Stomach (tissue), 19 donors: ENCODE data around the gene SHCBP1L. TPM values are rescaled to one million over a fixed set of nuclear protein-coding genes. Genes with fewer than 3 reads are reported as not detected.

Experiments
- DNase-seq, 2 donors: peaks; one replicate each; pipeline versions ENCODE4 v3.0.0 to v3.0.0-alpha.2; 2013 to 2019
- H3K27ac ChIP-seq, 5 donors: fragments of 200-600 bp in 4 of 5; sonication (generic) in 4 of 5; one replicate each; pipeline ENCODE4 v1.5.1; 2013 to 2019; ENCODE audit warnings: mild to moderate bottlenecking in 1 of 5, moderate library complexity in 1 of 5
- H3K27me3 ChIP-seq, 3 donors: fragments of 200-600 bp; sonication (generic); one replicate each; pipeline ENCODE4 v1.5.1; 2017 to 2019; ENCODE audit warnings: mixed run types in 1 of 3
- H3K36me3 ChIP-seq, 4 donors: fragments of 200-600 bp; sonication (generic); 1 replicate in 3 of 4; 2 replicates in 1 of 4; pipeline ENCODE4 v1.5.1; 2016 to 2019
- H3K4me1 ChIP-seq, 4 donors: fragments of 200-600 bp; sonication (generic); one replicate each; pipeline ENCODE4 v1.5.1; 2016 to 2019
- H3K4me3 ChIP-seq, 4 donors: fragments of 200-600 bp; sonication (generic) in 3 of 4; one replicate each; pipeline ENCODE4 v1.5.1; 2016 to 2019; ENCODE audit warnings: mild to moderate bottlenecking in 1 of 4
- H3K9me3 ChIP-seq, 4 donors: fragments of 200-600 bp; sonication (generic); one replicate each; pipeline ENCODE4 v1.5.1; 2016 to 2019
- EP300 ChIP-seq: sonication (generic); formaldehyde crosslinking; IDR thresholded peaks from one replicate; pipeline ENCODE4 v1.6.1; 2017; ENCODE audit warnings: antibody characterized with exemption
- POLR2A ChIP-seq, 4 donors: fragments of 450-650 bp; IDR thresholded peaks; one replicate each; pipeline ENCODE4 v1.6.1; 2016; ENCODE audit warnings: antibody characterized with exemption in 4 of 4, control low read depth in 2 of 4, mild to moderate bottlenecking in 1 of 4, moderate library complexity in 1 of 4
- POLR2AphosphoS5 ChIP-seq, 3 donors: sonication (generic); formaldehyde crosslinking; IDR thresholded peaks; one replicate each; pipeline ENCODE4 v1.6.1; 2016; ENCODE audit warnings: antibody characterized with exemption in 3 of 3
- WGBS, 5 donors: extraction: QIAGEN DNeasy Blood & Tissue Kit in 3 of 5; methylation state at CpG; one replicate each; pipeline versions ENCODE4 v1.1.5 to v1.1.7; 2013 to 2018; 5-methylcytosine and 5-hydroxymethylcytosine counted together
- intact Hi-C: fragments of 100-400 bp; cut with DNase I; formaldehyde crosslinking; loops from one replicate; pipeline ENCODE4 v1.15.1; 2023; ENCODE audit warnings: low total_unique reads
- long read RNA-seq, 10 donors: transcript quantifications; one replicate each; lab custom pipeline, GENCODE V29; 2026
- polyA plus RNA-seq, 3 donors: library from polyadenylated mRNA; stranded (reverse); fragments of 200-250 nt; gene quantifications; one replicate each; pipeline ENCODE4 v1.2.3, GENCODE V29; 2013
- total RNA-seq, 5 donors: library from RNA; depleted of rRNA; stranded (reverse); fragments of >200 nt; gene quantifications; one replicate each; pipeline versions ENCODE4 v1.1.0 to v1.2.3, GENCODE V29; 2014 to 2016
- TF ChIP-seq, protein P1 (sequence below), 7 experiments: fragments of 450-650 bp in 4 of 7; fragments of 200-600 bp in 3 of 7; sonication (generic) in 3 of 7; IDR thresholded peaks; one replicate each; pipeline ENCODE4 v1.5.1; 2016 to 2019; ENCODE audit warnings: antibody characterized with exemption in 7 of 7, control low read depth in 2 of 7, mild to moderate bottlenecking in 1 of 7
- donor health status: healthy with polysubstance abuse.
- donor health status: Bipolar disorder and iron deficiency.
- donor health status: healthy.

Gene SHCBP1L
- total RNA-seq (not detected), polyA plus RNA-seq (not detected)
- long read RNA-seq, donor 1, result 0 reads
- long read RNA-seq, donor 2, partial matches to known transcripts, result 16 of 16 reads
- long read RNA-seq, donor 2, other reads (novel, unspliced or antisense), result 0 of 16 reads
- long read RNA-seq, donor 3, result 0 reads
- long read RNA-seq, donor 4, result 0 reads
- long read RNA-seq, donor 5, result 0 reads
- long read RNA-seq, donor 6, result 0 reads
- long read RNA-seq, donor 7, result 0 reads
- long read RNA-seq, donor 8, result 0 reads
- long read RNA-seq, donor 9, result 0 reads
- long read RNA-seq, donor 10, result 0 reads

DNA sequence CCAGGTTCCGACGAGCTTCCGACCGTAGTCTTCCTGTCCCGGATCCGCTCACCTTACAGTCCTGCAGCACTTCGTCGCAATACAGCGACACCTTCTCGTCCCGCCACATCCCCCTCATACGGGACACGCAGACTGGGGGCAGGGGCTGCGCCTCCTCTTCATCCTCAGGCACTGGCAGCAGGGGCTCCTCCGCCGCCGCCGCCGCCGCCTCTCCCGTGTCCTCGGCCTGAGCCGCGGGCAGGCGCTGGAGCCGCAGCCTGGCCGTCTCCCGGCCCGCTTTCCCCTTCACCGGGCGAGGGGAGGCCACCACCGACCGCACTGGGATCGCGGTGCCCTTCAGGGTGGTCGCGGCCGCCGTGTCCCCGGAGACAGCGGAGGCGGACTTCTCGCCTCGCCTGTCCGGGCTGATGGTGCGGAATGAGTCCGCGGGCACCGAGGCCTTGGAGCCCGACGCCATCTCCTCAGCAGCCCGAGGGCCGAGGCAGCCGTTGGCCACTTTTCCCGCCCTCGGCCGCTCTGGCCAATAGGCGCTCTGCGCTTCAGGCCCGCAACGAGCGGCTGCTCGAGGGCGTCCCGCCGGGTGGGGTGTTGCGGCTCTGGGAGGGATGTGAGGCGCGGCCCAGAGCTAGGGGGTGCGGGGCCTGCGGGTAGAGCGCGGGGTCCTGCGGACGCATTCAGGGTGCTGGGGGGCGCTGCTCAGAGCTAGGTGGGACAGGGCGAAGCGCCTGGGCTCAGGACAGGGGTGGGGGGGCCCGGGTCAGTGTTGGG is at the start of gene SHCBP1L:
TSS of gene SHCBP1L (minus strand) at position 490 of the 768 bp plus-strand sequence. CDS start at position 457, 33 bp downstream.
- WGBS, 5 donors, result 29 to 53% (median 37%) methylated on average over 37 to 79 of the region's 79 CpGs
- DNase-seq, result peak in 1 of 2 donors; percentile 61
- Histone ChIP-seq H3K4me3 (peak within 1 kb of the TSS; percentile 28 to 43 (median 33)), H3K36me3 (no peaks in the 10 kb centered on the region), H3K27me3 (peaks cover 6 to 15% (median 12%) of the 10 kb centered on the region in 3 donors), H3K27ac (no peak within 1 kb of the TSS), H3K4me1 (peaks cover 6 to 14% (median 8%) of the 10 kb centered on the region in 4 donors), H3K9me3 (no peaks in the 10 kb centered on the region)
- no peak for TF ChIP-seq POLR2AphosphoS5 (IDR thresholded peaks at IDR 0.05)
- no peak for TF ChIP-seq POLR2A (IDR thresholded peaks at IDR 0.05)
- TF ChIP-seq, protein P1, sequence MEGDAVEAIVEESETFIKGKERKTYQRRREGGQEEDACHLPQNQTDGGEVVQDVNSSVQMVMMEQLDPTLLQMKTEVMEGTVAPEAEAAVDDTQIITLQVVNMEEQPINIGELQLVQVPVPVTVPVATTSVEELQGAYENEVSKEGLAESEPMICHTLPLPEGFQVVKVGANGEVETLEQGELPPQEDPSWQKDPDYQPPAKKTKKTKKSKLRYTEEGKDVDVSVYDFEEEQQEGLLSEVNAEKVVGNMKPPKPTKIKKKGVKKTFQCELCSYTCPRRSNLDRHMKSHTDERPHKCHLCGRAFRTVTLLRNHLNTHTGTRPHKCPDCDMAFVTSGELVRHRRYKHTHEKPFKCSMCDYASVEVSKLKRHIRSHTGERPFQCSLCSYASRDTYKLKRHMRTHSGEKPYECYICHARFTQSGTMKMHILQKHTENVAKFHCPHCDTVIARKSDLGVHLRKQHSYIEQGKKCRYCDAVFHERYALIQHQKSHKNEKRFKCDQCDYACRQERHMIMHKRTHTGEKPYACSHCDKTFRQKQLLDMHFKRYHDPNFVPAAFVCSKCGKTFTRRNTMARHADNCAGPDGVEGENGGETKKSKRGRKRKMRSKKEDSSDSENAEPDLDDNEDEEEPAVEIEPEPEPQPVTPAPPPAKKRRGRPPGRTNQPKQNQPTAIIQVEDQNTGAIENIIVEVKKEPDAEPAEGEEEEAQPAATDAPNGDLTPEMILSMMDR (IDR thresholded peaks at IDR 0.05), result no peak
- intact Hi-C loops, result no loop called here

DNA sequence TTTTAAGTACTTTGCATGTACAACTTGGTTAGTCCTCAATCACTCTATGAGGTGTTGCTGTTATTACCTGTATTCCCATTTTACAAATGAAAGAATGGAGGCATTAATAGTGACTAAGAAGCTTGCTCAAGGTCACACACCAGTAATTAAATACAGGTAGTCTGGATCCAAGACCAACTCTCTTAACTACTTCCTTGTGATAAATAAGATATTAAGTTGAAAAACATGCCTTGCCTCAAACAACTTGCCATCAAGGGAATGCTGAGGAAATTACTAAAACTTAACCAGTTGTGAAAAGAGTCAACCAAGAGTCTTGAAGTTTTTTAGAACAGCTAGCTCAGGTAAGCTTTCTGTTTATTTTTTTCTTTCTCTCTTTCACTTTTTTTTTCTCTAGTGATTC is 49.3 kb upstream of the SHCBP1L start:
- TF ChIP-seq POLR2A (IDR thresholded peaks at IDR 0.05) (no peak), EP300 (no peak), POLR2AphosphoS5 (IDR thresholded peaks at IDR 0.05) (no peak)
- TF ChIP-seq, protein P1 (IDR thresholded peaks at IDR 0.05), result no peak
- Histone ChIP-seq H3K27ac (peak overlapping the region in 1 of 5 donors; percentile 16), H3K36me3 (no peaks in the 10 kb centered on the region), H3K4me3 (no peak overlapping the region), H3K9me3 (no peaks in the 10 kb centered on the region), H3K4me1 (peaks cover 0 to 4% (median 0%) of the 10 kb centered on the region in 4 donors), H3K27me3 (no peaks in the 10 kb centered on the region)
- intact Hi-C loops, result no loop called here
- no peak for DNase-seq

DNA sequence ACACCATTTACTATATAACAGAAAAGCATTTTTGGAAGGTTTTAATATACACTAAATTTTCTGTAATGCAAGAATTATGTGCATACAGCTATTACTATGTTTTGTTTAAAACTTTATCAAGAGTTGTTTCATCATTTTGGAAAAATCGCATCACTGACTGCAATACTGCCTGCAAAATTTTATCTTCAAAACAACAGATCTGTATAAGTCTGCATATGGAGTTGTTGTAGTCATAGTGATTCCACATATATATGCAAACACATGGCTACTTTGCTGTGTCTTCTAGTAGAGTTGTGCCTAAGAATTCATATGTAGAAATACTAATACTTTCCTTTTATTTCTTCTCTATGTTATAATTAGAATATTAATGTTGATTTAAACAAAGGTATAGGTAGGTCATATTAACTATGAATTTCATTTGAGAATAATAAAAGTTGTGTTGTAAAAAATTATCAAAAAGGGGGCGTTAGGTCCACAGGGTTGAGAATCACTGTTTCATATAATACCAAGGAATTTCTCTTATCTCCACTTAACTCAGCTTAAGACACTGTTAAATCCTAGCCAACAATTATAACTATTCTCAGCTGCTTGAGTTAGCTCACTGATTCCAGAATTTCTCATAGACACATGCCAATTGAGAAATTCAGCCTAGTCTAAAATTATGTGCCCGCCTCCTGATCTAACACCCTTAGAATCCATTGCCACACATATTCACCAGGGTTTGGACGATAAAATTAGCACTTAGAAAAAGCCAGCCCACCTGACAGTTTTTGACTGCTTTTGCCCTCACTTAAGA is 47.4 kb upstream of the SHCBP1L start:
- TF ChIP-seq, protein P1 (IDR thresholded peaks at IDR 0.05), result no peak
- TF ChIP-seq EP300, result no peak
- intact Hi-C loops, result no loop called here
- 82 to 90% (median 87%) methylated on average over 4 of the region's 4 CpGs for WGBS, 5 donors
- Histone ChIP-seq H3K4me3 (no peak overlapping the region), H3K27me3 (no peaks in the 10 kb centered on the region), H3K9me3 (no peaks in the 10 kb centered on the region), H3K27ac (no peak overlapping the region), H3K4me1 (peaks cover 0 to 4% (median 0%) of the 10 kb centered on the region in 4 donors), H3K36me3 (no peaks in the 10 kb centered on the region)
- no peak for DNase-seq

DNA sequence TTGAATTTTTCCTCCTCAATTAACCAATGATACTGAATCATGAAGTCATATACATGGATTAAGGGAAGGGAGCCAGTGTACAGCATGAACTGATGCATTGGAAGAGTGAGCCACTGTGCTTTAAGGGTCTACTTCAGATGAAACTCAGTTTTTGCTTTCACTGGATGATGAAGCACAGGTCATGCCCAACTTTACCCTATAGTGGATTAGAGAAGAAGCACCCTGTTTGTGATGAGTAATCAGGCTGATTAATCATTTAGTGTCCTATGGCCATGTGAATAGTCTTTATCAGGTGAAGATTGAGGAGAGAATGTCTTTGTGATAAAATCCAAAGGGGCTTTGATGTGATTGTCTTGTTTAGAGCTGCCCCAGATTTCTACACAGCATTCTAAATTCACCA is 45.5 kb upstream of the SHCBP1L start:
- Histone ChIP-seq H3K36me3 (no peaks in the 10 kb centered on the region), H3K9me3 (no peaks in the 10 kb centered on the region), H3K4me3 (no peak overlapping the region), H3K4me1 (peaks cover 0 to 4% (median 0%) of the 10 kb centered on the region in 4 donors), H3K27me3 (no peaks in the 10 kb centered on the region), H3K27ac (no peak overlapping the region)
- intact Hi-C loops, result no loop called here
- DNase-seq, result no peak
- no peak for TF ChIP-seq POLR2A (IDR thresholded peaks at IDR 0.05)
- TF ChIP-seq, protein P1 (IDR thresholded peaks at IDR 0.05), result no peak
- no peak for TF ChIP-seq EP300
- TF ChIP-seq POLR2AphosphoS5 (IDR thresholded peaks at IDR 0.05), result no peak
